BJ (cell line): ENCODE results near the gene SLC25A3. TPM values are rescaled to one million over a fixed set of nuclear protein-coding genes. Genes with fewer than 3 reads are reported as not detected.
"Not testable (repeated sequence)": the region's sequence is repeated elsewhere in the genome, so short reads cannot be mapped to it uniquely, and the experiment has no call there.

Experiments used
- CTCF ChIA-PET: fragments of 350-600 bp; formaldehyde crosslinking; extraction: SDS; loops from one replicate; lab custom pipeline; 2021; ENCODE audit warnings: antibody characterized with exemption, inconsistent platforms; lab: Yijun Ruan, JAX
- POLR2A ChIA-PET: fragments of 300-600 bp; sonication (Branson Sonifier 250); formaldehyde crosslinking; extraction: SDS; loops from one replicate; lab custom pipeline; 2021; ENCODE audit warnings: antibody characterized with exemption; lab: Charles Lee
- DNase-seq: peaks from one replicate; pipeline ENCODE4 v3.0.0-alpha.2; 2011; ENCODE audit warnings: low read depth
- H3K27me3 ChIP-seq: 2 replicates; pipeline ENCODE4 v1.6.0; 2011; ENCODE audit warnings: low read length; ENCODE audit not compliant: control insufficient read depth, insufficient read depth
- H3K36me3 ChIP-seq: 2 replicates; pipeline ENCODE4 v1.5.1; 2011; ENCODE audit warnings: low read length; ENCODE audit not compliant: control insufficient read depth, insufficient read depth
- H3K4me3 ChIP-seq: 2 replicates; pipeline ENCODE4 v1.5.1; 2011; ENCODE audit warnings: low read depth, mild to moderate bottlenecking, control low read depth, low read length
- polyA plus RNA-seq: library from polyadenylated mRNA; depleted of rRNA; stranded (reverse); fragments of >200 nt; gene quantifications from 2 replicates; pipeline ENCODE4 v1.2.3, GENCODE V29; 2011
- TF ChIP-seq, protein P1 (sequence below): IDR thresholded peaks from 2 replicates; pipeline ENCODE4 v1.5.1; 2011; ENCODE audit warnings: low read depth, mild to moderate bottlenecking, control low read depth, inconsistent platforms, low read length, moderate library complexity; ENCODE audit not compliant: insufficient read depth

The SLC25A3 gene
- polyA plus RNA-seq, 1 experiment: 909 TPM

DNA sequence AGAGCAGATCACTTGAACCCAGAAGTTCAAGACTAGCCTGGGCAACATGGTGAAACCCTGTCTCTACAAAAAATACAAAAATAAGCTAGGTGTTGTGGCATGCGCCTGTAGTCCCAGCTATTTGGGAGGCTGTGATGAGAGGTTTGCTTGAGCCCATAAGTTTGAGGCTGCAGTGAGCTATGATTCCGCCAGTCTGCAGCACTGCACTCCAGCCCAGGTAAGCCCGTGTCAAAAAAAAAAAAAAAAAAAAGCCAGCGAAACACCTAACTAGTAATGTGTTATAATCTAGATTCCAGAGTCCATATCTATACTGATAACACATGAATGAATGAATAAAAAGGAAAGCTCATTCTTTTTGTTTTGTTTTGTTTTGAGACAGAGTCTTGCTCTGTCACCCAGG lies 18.5 kb upstream of the SLC25A3 start:
- TF ChIP-seq, protein P1, sequence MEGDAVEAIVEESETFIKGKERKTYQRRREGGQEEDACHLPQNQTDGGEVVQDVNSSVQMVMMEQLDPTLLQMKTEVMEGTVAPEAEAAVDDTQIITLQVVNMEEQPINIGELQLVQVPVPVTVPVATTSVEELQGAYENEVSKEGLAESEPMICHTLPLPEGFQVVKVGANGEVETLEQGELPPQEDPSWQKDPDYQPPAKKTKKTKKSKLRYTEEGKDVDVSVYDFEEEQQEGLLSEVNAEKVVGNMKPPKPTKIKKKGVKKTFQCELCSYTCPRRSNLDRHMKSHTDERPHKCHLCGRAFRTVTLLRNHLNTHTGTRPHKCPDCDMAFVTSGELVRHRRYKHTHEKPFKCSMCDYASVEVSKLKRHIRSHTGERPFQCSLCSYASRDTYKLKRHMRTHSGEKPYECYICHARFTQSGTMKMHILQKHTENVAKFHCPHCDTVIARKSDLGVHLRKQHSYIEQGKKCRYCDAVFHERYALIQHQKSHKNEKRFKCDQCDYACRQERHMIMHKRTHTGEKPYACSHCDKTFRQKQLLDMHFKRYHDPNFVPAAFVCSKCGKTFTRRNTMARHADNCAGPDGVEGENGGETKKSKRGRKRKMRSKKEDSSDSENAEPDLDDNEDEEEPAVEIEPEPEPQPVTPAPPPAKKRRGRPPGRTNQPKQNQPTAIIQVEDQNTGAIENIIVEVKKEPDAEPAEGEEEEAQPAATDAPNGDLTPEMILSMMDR: no peak
- DNase-seq: no peak
- H3K4me3 ChIP-seq: no peak overlapping the region
- CTCF ChIA-PET: interaction anchor here (0.9 to 1.1 kb wide), 2 partner anchors 8 to 10 kb away, joined by 3 read pairs; no protein-coding TSS in a partner anchor
- no peaks in the 10 kb centered on the region for H3K27me3 ChIP-seq
- H3K36me3 ChIP-seq: no peaks in the 10 kb centered on the region
- POLR2A ChIA-PET: no interaction called here

DNA sequence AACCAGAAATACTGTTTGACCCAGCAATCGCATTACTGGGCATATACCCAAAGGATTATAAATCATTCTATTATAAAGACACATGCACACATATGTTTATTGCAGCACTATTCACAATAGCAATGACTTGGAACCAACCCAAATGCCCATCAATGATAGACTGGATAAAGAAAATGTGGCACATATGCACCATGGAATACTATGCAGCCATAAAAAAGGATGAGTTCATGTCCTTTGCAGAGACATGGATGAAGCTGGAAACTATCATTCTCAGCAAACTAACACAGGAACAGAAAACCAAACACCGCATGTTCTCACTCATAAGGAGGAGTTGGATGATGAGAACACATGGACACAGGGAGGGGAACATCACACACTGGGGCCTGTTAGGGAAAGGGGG lies 16.7 kb upstream of the SLC25A3 start:
- H3K27me3 ChIP-seq, H3K4me3 ChIP-seq, DNase-seq, POLR2A ChIA-PET, H3K36me3 ChIP-seq: not testable (repeated sequence)
- CTCF ChIA-PET: interaction anchor here (0.7 to 1.3 kb wide), 2 partner anchors 10 to 14 kb away, joined by 3 read pairs; no protein-coding TSS in a partner anchor

DNA sequence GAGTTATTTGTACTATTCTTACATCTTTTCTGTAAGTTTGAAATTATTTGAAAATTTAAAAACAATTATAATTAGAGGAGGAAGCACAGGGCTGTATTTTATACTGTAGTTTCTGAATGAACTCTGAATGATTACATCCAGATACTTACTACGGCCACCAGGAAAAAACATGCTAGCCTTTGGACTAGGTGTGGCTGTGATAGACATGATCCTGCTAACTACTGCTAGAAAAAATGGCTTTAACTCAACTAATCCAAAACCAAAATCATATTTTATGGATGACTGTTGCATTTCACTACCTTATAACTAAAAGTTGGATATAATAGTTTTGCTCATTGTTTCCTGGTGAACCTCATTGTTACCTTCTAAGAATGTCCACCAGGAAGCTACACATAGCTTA lies 15.1 kb upstream of the SLC25A3 start:
- ChIA-PET POLR2A (no interaction called here), CTCF (interaction anchor here (1.3 kb wide), 1 partner anchor 11 kb away, joined by 5 read pairs; no protein-coding TSS in a partner anchor)
- TF ChIP-seq, protein P1: no peak

DNA sequence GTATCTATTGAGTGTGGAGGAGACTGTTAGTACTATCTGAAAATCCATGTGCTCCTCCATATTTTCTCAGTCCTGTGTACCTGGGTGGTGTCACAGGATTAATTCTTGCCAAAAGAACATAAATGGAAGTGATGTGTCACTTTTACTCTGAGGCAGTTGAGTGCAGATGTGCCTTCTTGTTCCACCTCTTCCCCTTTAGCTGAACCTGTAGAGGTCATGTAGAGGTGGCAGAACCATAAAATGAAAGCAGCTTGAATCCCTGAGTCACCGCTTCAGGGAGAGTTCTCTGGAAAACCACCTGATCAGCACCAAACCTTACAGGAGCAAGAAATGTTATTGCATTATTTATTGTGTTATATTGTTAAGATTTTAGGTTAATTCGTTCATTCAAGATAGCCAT lies 14.7 kb upstream of the SLC25A3 start:
- CTCF ChIA-PET: interaction anchor here (1.3 kb wide), 1 partner anchor 12 kb away, joined by 5 read pairs; no protein-coding TSS in a partner anchor
- Histone ChIP-seq H3K27me3 (no peaks in the 10 kb centered on the region), H3K4me3 (no peak overlapping the region), H3K36me3 (no peaks in the 10 kb centered on the region)
- POLR2A ChIA-PET: no interaction called here
- no peak for DNase-seq
- TF ChIP-seq, protein P1: no peak

More for the DNA sequence above, 15.1 kb upstream of the SLC25A3 start:
- H3K36me3 ChIP-seq: no peaks in the 10 kb centered on the region
- no peaks in the 10 kb centered on the region for H3K27me3 ChIP-seq
- no peak for DNase-seq
- H3K4me3 ChIP-seq: no peak overlapping the region

DNA sequence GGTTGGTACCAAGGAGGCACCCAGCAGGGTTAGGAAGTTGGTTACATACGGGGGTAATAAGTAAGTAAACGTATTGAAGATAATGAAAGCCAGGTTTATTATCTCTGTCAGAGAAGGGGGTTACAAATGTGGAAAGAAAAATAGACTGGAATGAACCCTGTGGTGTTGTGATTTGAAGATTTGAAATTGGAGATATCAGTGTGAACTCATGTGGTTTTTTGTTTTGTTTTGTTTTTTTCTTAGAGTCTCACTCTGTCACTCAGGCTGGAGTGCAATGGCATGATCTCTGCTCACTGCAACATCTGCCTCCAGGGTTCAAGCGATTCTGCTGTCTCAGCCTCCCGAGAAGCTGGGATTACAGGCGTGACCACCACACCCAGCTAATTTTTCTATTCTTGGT lies 14.1 kb upstream of the SLC25A3 start:
- CTCF ChIA-PET: interaction anchor here (1.3 kb wide), 1 partner anchor 12 kb away, joined by 5 read pairs; no protein-coding TSS in a partner anchor
- TF ChIP-seq, protein P1: no peak
- Histone ChIP-seq H3K27me3 (no peaks in the 10 kb centered on the region), H3K4me3 (no peak overlapping the region), H3K36me3 (no peaks in the 10 kb centered on the region)
- POLR2A ChIA-PET: no interaction called here
- no peak for DNase-seq

DNA sequence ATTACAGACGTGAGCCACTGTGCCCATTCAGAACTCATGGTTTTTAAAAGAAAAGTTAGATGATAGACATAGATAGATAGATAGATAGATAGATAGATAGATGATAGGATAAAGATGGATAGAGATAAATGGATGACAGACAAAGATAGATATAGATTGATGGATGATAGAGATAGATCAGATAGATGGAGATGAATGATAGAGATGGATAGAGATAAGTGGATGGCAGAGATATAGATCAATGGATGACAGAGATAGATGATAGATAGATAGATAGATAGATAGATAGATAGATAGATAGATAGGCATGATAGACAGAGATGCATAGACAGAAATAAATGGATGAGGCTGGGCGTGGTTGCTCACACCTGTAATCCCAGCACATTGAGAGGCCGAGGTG lies 13.7 kb upstream of the SLC25A3 start:
- H3K36me3 ChIP-seq: no peaks in the 10 kb centered on the region
- no peak overlapping the region for H3K4me3 ChIP-seq
- no peaks in the 10 kb centered on the region for H3K27me3 ChIP-seq
- TF ChIP-seq, protein P1: no peak
- no peak for DNase-seq
- ChIA-PET POLR2A (no interaction called here), CTCF (no interaction called here)
